ENCODE results near the gene SNAPIN. TPM values are rescaled to one million over a fixed set of nuclear protein-coding genes. Genes with fewer than 3 reads are reported as not detected.

SNAPIN gene
- polyA plus RNA-seq, 1 of the 3 experiments (the other 2 are of a cell fraction), result 57.6 TPM

GRCh38 chr1:153682730-153683129 is 24.2 kb downstream of the SNAPIN start:
- CTCF ChIA-PET, result no interaction called here
- TF ChIP-seq NRF1 (IDR thresholded peaks at IDR 0.05; ENCODE audit: low read depth, low read length) (no peak), TCF12 (IDR thresholded peaks at IDR 0.05) (no peak), RXRA (IDR thresholded peaks at IDR 0.05; ENCODE audit: borderline replicate concordance, low read depth) (no peak), USF2 (IDR thresholded peaks at IDR 0.05; ENCODE audit: borderline replicate concordance, low read depth, low read length) (no peak), CTCF (IDR thresholded peaks at IDR 0.05) (no peak)

GRCh38 chr1:153683854-153684253 is 25.4 kb downstream of the SNAPIN start:
- ChIA-PET POLR2A (no interaction called here), CTCF (no interaction called here)
- Histone ChIP-seq H3K4me2 (no peak overlapping the region), H3K4me1 (ENCODE audit: control insufficient read depth in 1 of 2, insufficient read depth in 2 of 2, low read depth in 1 of 2, low read length in 1 of 2) (peaks cover 0 to 7% of the 10 kb centered on the region in 2 experiments; a peak in 1 of 4 replicates), H3K4me3 (ENCODE audit: low read depth in 2 of 2, low read length in 1 of 2) (no peak overlapping the region), H4K20me1 (ENCODE audit: insufficient read depth) (no peaks in the 10 kb centered on the region), H3K9me3 (no peaks in the 10 kb centered on the region), H3K27me3 (ENCODE audit: insufficient read depth) (peaks cover 19% of the 10 kb centered on the region), H3F3A (replicated peaks; ENCODE audit: insufficient read depth) (no peaks in the 10 kb centered on the region), H3K36me3 (replicated peaks in 1 of 2; ENCODE audit: control insufficient read depth in 1 of 2, insufficient read depth in 2 of 2, low read length in 1 of 2) (no peaks in the 10 kb centered on the region), H3K79me2 (ENCODE audit: insufficient read depth) (no peaks in the 10 kb centered on the region), H3K27ac (ENCODE audit: low read depth in 2 of 2, low read length in 1 of 2) (no peak overlapping the region), H3K9me2 (no peaks in the 10 kb centered on the region), H2AFZ (ENCODE audit: low read depth) (no peak overlapping the region), H3K9ac (no peak overlapping the region)
- DNase-seq, result no peak
- WGBS (ENCODE audit: low lambda C conversion rate), result 69% methylated on average over 5 of the region's 5 CpGs
- no peak for TF ChIP-seq PBX3 (IDR thresholded peaks at IDR 0.05)
- TF ChIP-seq RFX5 (IDR thresholded peaks at IDR 0.05; ENCODE audit: low read length), result no peak
- TF ChIP-seq IRF3 (IDR thresholded peaks at IDR 0.05; ENCODE audit: low read depth, low read length), result no peak
- TF ChIP-seq NRF1 (IDR thresholded peaks at IDR 0.05; ENCODE audit: low read depth, low read length), result no peak
- no peak for TF ChIP-seq CTCF (IDR thresholded peaks at IDR 0.05)
- no peak for TF ChIP-seq ELF1 (IDR thresholded peaks at IDR 0.05)
- TF ChIP-seq POLR2AphosphoS5 (IDR thresholded peaks at IDR 0.05; ENCODE audit: low read depth, low read length), result no peak
- TF ChIP-seq FOSL2 (IDR thresholded peaks at IDR 0.05; ENCODE audit: borderline replicate concordance, low read depth), result no peak
- TF ChIP-seq ZBTB33 (IDR thresholded peaks at IDR 0.05; ENCODE audit: borderline replicate concordance, low read depth), result no peak
- TF ChIP-seq TCF12 (IDR thresholded peaks at IDR 0.05), result no peak
- TF ChIP-seq FOXJ3 (CRISPR knock-in tag; IDR thresholded peaks at IDR 0.05), result no peak
- TF ChIP-seq GATA2 (CRISPR knock-in tag; IDR thresholded peaks at IDR 0.05), result no peak
- no peak for TF ChIP-seq RCOR1 (IDR thresholded peaks at IDR 0.05; ENCODE audit: low read length)
- no peak for TF ChIP-seq JUND (IDR thresholded peaks at IDR 0.05)

More at GRCh38 chr1:153682730-153683129, 24.2 kb downstream of the SNAPIN start:
- no peak overlapping the region for H3K4me2 ChIP-seq
- H3F3A ChIP-seq (replicated peaks; ENCODE audit: insufficient read depth), result no peaks in the 10 kb centered on the region
- no peaks in the 10 kb centered on the region for H3K79me2 ChIP-seq (ENCODE audit: insufficient read depth)
- H3K9ac ChIP-seq, result no peak overlapping the region
- POLR2A ChIA-PET, result no interaction called here
- H3K4me1 ChIP-seq (ENCODE audit: control insufficient read depth in 1 of 2, insufficient read depth in 2 of 2, low read depth in 1 of 2, low read length in 1 of 2), result peaks cover 0 to 15% of the 10 kb centered on the region in 2 experiments; a peak in 1 of 4 replicates
- no peak overlapping the region for H3K4me3 ChIP-seq (ENCODE audit: low read depth in 2 of 2, low read length in 1 of 2)
- no peak for DNase-seq
- peaks cover 30% of the 10 kb centered on the region for H3K27me3 ChIP-seq (ENCODE audit: insufficient read depth)
- H2AFZ ChIP-seq (ENCODE audit: low read depth), result no peak overlapping the region
- H4K20me1 ChIP-seq (ENCODE audit: insufficient read depth), result no peaks in the 10 kb centered on the region
- no peak overlapping the region for H3K27ac ChIP-seq (ENCODE audit: low read depth in 2 of 2, low read length in 1 of 2)
- no peaks in the 10 kb centered on the region for H3K36me3 ChIP-seq (replicated peaks in 1 of 2; ENCODE audit: control insufficient read depth in 1 of 2, insufficient read depth in 2 of 2, low read length in 1 of 2)
- H3K9me3 ChIP-seq, result no peaks in the 10 kb centered on the region
- H3K9me2 ChIP-seq, result no peaks in the 10 kb centered on the region
- WGBS (ENCODE audit: low lambda C conversion rate), result 94% methylated on average over 7 of the region's 7 CpGs
